Muscle layer of duodenum (tissue), 2 donors: ENCODE measurements around the gene NXF1.
"Not testable (repeated sequence)": the region's sequence is repeated elsewhere in the genome, so short reads cannot be mapped to it uniquely, and the experiment has no call there.

Experiments used
- H3K27ac ChIP-seq: one replicate; pipeline ENCODE4 v1.7.0; 2013; ENCODE audit warnings: mild to moderate bottlenecking, low read length
- H3K27me3 ChIP-seq: one replicate; pipeline ENCODE4 v1.7.0; 2013; ENCODE audit warnings: low read depth, mild to moderate bottlenecking, control low read depth, low read length
- H3K36me3 ChIP-seq, 2 donors: one replicate each; pipeline ENCODE4 v1.7.0; 2013; ENCODE audit warnings: low read length in 2 of 2, control low read depth in 1 of 2, mild to moderate bottlenecking in 1 of 2; ENCODE audit not compliant: insufficient read depth in 2 of 2, control insufficient read depth in 1 of 2
- H3K4me1 ChIP-seq, 2 donors: one replicate each; pipeline ENCODE4 v1.7.0; 2013; ENCODE audit warnings: low read length in 2 of 2, mild to moderate bottlenecking in 2 of 2, control low read depth in 1 of 2, moderate library complexity in 1 of 2; ENCODE audit not compliant: insufficient read depth in 2 of 2, control insufficient read depth in 1 of 2
- H3K4me3 ChIP-seq, 2 donors: one replicate each; pipeline ENCODE4 v1.7.0; 2013; ENCODE audit warnings: low read length in 2 of 2, low read depth in 1 of 2, mild to moderate bottlenecking in 1 of 2
- H3K9me3 ChIP-seq, 2 donors: one replicate each; pipeline ENCODE4 v1.7.0; 2013; ENCODE audit warnings: low read length in 2 of 2, control low read depth in 1 of 2, mild to moderate bottlenecking in 1 of 2; ENCODE audit not compliant: control insufficient read depth in 1 of 2
- donor health status: healthy.

The NXF1 gene

DNA sequence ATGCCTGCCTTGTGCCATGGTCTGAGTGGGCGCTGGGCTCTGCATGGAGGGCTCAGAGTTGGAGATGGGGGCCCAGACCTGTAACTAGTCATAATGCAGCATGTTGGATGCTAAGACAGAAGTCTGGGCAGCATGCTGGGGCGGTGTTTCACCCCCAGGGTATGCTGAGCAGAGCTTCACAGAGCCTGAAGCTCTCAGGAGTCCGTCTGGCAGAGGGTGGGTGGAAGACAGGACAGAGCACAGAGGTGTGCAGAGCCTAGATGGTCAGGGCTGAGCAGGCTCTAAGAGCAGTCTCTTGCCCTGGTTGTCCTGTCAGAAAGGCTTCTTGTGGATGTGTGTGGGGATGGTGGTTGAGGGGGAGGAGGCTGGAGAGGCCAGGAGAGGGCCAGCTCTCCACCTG, 26.8 kb downstream of the NXF1 start:
- H3K27me3 ChIP-seq, result no peaks in the 10 kb centered on the region
- peaks cover 30 to 39% of the 10 kb centered on the region in 2 donors for H3K36me3 ChIP-seq
- no peak overlapping the region for H3K4me3 ChIP-seq
- no peak overlapping the region for H3K27ac ChIP-seq
- no peaks in the 10 kb centered on the region for H3K9me3 ChIP-seq
- no peaks in the 10 kb centered on the region for H3K4me1 ChIP-seq

DNA sequence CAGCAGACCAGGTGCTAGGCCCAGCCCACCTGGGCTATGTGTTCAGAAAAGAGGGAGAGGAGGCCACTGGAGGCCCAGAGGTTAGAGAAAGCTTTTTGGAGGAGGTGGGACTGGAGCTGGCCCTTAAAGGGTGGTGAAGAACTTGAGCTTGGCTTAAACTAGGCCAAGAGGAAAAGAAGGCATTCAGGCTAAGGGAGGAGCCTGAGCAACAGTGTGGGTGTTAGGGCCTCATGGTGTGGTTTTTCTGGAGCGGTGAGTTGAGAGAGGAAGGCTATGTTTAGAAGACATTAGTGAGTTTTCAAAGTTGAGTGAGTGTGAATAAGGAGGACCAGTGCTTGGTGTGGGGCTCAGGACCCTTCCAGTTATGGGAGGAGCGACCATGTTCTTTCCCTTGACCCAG, 27.9 kb downstream of the NXF1 start:
- peaks cover 24 to 34% of the 10 kb centered on the region in 2 donors for H3K36me3 ChIP-seq
- no peaks in the 10 kb centered on the region for H3K4me1 ChIP-seq
- no peaks in the 10 kb centered on the region for H3K9me3 ChIP-seq
- H3K4me3 ChIP-seq, result no peak overlapping the region
- H3K27ac ChIP-seq, result no peak overlapping the region
- no peaks in the 10 kb centered on the region for H3K27me3 ChIP-seq

DNA sequence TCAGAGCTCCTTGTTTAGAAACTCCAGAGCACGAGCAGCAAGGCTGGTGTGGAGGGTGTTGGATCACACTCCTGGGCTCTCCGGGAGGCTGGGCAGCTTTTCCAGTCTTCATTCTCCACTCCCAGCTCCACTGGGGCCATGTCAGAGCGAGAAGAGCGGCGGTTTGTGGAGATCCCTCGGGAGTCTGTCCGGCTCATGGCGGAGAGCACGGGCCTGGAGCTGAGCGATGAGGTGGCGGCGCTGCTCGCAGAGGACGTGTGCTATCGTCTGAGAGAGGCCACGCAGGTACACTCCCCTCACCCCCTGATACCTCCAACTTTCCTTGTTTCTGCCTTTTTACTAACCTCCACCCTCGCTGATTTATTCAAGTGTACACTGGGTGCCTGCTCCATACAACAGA, 29.6 kb downstream of the NXF1 start:
- Histone ChIP-seq H3K4me1 (peaks cover 0 to 8% of the 10 kb centered on the region in 2 donors), H3K27ac (no peak overlapping the region), H3K9me3 (no peaks in the 10 kb centered on the region), H3K4me3 (no peak overlapping the region), H3K27me3 (no peaks in the 10 kb centered on the region), H3K36me3 (peaks cover 20 to 28% of the 10 kb centered on the region in 2 donors)

DNA sequence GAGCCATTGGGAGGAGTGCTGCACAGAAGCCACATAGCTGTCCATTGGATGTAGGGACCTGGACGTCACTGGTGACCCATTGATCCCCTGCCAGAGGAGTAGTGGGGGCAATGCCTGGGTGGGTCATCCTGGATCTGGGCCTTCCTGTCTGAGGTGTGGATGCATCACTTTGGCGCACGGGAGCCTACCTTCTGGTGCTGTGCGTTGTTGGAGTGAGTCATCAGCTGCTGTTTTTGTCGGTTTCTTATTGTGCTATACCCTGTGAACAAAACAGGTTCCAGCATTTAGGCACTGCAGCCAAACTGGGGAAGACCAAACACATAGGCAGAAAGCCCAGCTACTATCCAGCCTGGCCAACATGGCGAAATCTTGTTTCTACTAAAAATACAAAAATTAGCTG, 30.8 kb downstream of the NXF1 start:
- Histone ChIP-seq H3K4me1 (peaks cover 0 to 18% of the 10 kb centered on the region in 2 donors), H3K36me3 (peaks cover 20 to 28% of the 10 kb centered on the region in 2 donors), H3K27ac (no peak overlapping the region), H3K27me3 (no peaks in the 10 kb centered on the region), H3K9me3 (no peaks in the 10 kb centered on the region), H3K4me3 (no peak overlapping the region)

DNA sequence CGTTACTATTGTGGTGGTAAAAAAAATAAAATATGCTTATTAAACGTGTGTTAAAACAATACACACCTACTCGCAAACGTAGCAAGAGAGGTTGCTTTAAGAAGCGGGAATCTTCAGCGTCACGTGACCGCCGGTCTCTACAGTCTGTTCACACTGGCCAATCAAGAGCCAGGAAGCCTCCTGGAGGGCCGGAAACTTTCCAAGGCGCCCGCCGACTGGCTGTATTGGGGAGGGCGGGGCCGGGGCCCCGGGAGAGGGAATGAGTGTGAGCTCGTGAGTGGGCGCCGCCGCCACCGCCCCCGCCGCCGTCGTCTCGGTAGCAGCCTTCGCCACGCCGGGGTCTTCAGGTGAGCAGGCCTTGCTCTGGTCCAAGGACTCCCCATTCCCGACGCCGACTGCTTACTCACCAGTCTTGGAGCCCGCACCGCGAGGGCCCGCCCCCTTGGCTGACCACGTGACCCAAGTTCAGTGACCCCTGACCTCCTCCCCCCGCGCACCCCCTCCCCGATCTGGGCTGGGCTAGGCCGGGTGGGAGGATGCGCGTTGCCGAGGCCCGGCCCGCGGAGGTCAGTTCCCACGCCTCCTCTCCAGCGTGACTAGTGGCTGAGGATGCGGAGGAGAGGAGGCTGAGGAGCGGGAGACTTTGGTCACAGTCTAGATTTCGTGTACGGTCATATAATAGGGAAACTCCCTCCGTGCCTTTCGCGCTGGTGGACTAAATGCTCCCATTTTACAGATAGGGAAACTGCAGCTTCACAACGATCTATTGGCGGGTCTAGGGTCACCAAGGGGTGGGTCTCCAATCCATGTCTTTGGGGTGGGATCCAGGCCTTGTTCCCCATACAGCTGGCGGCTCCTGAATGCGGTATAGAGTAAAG, 33.9 kb downstream of the NXF1 start, which contains the start of gene TAF6L:
Gene TAF6L (plus strand): TSS at position 253 of the 878 bp plus-strand sequence. CDS start 4,388 bp downstream, outside the sequence.
- Histone ChIP-seq H3K4me3 (peak within 1 kb of the TSS; percentile 73 to 77), H3K9me3 (no peaks in the 10 kb centered on the region), H3K36me3 (peaks cover 17 to 22% of the 10 kb centered on the region in 2 donors), H3K27ac (peak within 1 kb of the TSS; percentile 62), H3K27me3 (no peaks in the 10 kb centered on the region), H3K4me1 (peaks cover 0 to 18% of the 10 kb centered on the region in 2 donors)

DNA sequence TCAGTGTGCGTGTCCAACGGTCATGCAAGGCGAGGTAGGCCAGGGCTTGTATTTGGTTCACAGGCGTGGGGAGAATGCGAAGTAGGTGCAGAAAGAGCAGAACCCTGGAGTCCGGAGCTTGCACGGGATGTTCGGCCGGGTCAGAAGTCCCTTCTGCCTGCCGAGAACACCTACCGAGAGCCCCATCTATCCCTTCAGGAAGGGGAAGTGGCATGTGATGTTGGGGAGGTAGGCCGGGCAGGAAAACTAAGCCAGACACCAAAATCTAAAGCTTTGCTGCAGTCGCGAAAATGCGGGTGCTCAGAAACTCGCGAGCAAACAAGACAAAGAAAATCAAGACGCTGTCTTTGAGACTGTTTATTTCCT, 34.5 kb downstream of the NXF1 start:
- H3K9me3 ChIP-seq, result no peaks in the 10 kb centered on the region
- peak overlapping the region; percentile 73 to 77 for H3K4me3 ChIP-seq
- H3K4me1 ChIP-seq, result peaks cover 0 to 18% of the 10 kb centered on the region in 2 donors
- H3K27me3 ChIP-seq, result no peaks in the 10 kb centered on the region
- H3K27ac ChIP-seq, result peak overlapping the region; percentile 62
- H3K36me3 ChIP-seq, result peaks cover 16 to 22% of the 10 kb centered on the region in 2 donors

- H3K27ac ChIP-seq, H3K9me3 ChIP-seq, H3K27me3 ChIP-seq: not testable (repeated sequence)
- peak overlapping the region in 1 of 2 donors; percentile 98 for H3K4me3 ChIP-seq
- H3K4me1 ChIP-seq, result peaks cover 11 to 18% of the 10 kb centered on the region in 2 donors
- H3K36me3 ChIP-seq, result peaks cover 7 to 19% of the 10 kb centered on the region in 2 donors
Observed at GRCh38 chr11:62760867-62761227, 44.4 kb downstream of the NXF1 start.

DNA sequence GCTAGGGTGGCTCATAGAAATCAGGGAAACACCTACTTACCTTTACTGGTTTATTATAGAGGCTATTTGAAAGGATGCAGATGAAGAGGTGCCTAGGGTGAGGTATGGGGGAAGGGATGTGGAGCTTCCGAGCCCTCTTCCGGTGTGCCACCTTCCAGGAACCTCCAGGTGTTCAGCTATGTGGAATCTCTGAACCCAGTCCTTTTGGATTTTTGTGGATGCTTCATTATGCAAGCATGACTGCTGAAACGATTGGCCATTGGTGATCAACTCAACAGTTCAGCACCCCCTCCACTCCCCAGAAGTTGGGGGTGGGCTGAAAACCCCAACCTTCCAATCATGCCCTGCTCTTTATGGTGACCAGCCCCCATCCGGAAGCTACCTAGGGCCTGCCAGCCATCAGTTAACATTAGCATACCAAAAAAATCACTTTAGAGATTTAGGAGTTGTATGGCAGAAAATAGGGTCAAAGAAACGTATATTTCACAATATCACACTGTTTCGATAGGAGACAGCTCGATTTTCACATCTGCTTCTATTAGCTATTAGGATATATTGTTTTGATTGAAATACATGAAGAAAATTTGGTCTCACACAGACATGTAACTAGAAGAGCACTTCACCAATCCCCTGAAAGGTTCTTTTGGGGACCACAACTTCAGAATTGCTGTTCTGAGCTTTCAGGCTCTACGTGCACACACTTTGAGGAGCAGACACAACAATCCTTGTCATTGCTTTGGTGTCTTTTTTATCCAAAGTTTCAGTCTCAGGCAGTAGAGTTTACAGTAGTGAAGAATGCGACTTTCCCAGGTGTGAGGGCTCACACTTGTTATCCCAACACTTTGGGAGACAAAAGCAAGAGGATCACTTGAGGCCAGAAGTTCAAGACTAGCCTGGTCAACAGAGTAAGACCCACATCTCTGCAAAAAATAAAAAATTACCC, 47.1 kb downstream of the NXF1 start:
- H3K27ac ChIP-seq, result no peak overlapping the region
- no peaks in the 10 kb centered on the region for H3K27me3 ChIP-seq
- H3K9me3 ChIP-seq, result no peaks in the 10 kb centered on the region
- H3K4me1 ChIP-seq, result peaks cover 16 to 22% of the 10 kb centered on the region in 2 donors
- H3K4me3 ChIP-seq, result no peak overlapping the region
- H3K36me3 ChIP-seq, result peaks cover 0 to 3% of the 10 kb centered on the region in 2 donors

DNA sequence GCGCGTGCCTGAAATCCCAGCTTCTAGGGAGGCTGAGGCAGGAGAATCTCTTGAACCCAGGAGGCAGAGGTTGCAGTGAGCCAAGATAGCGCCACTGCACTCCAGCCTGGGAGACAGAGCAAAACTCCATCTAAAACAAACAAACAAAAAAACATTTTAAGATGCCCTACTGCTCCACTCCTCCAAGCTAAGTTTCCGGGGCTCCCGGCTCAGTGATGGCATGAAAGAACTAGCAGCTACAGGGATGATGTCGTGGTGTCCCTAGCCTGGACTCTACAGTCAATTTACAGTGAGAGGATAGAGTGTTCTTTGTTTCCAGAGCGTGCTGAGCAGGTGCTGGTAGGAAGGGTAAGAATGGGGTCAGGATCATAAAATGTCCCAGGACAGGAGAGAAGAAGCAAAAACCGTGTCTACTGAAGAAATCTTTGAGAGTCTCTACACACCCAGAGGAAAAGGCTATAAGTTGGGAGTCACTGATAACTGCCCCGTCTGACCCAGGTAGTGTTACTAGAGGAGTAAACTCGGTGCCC, 50.1 kb downstream of the NXF1 start:
- H3K4me1 ChIP-seq, result peaks cover 5 to 17% of the 10 kb centered on the region in 2 donors
- peaks cover 0 to 11% of the 10 kb centered on the region in 2 donors for H3K36me3 ChIP-seq
- H3K27me3 ChIP-seq, result no peaks in the 10 kb centered on the region
- H3K9me3 ChIP-seq, result no peaks in the 10 kb centered on the region
- no peak overlapping the region for H3K4me3 ChIP-seq
- H3K27ac ChIP-seq, result no peak overlapping the region

- Histone ChIP-seq H3K36me3 (peaks cover 0 to 11% of the 10 kb centered on the region in 2 donors), H3K27me3 (no peaks in the 10 kb centered on the region), H3K9me3 (no peaks in the 10 kb centered on the region), H3K4me3 (peak within 1 kb of the TSS; percentile 62 to 90), H3K4me1 (peaks cover 5 to 17% of the 10 kb centered on the region in 2 donors), H3K27ac (peak within 1 kb of the TSS; percentile 91)
Observed at GRCh38 chr11:62753736-62754603, 51.3 kb downstream of the NXF1 start, which contains the start of gene ZBTB3. ZBTB3 (minus strand) TSS chr11:62754160; CDS start chr11:62753664, 496 bp downstream.
